GM21825 (cell line): ENCODE data around the gene RAD51B.

ENCODE experiments used
- ATAC-seq: cut with Tn5 transposase; IDR thresholded peaks from one replicate; pipeline ENCODE4 v1.9.1; 2021; ENCODE audit warnings: mild to moderate bottlenecking, moderate library complexity; ENCODE audit not compliant: unreplicated experiment

The RAD51B gene

GRCh38 chr14:68394118-68394763 lies 574.7 kb downstream of the RAD51B start:
- ATAC-seq: no peak

GRCh38 chr14:68394764-68395143 lies 575.2 kb downstream of the RAD51B start:
- ATAC-seq: no peak

GRCh38 chr14:68395604-68396003 lies 576.0 kb downstream of the RAD51B start:
- ATAC-seq: no peak

- ATAC-seq: no peak
These were observed 576.9 kb downstream of the RAD51B start for GRCh38 chr14:68396461-68396860.

- no peak for ATAC-seq
These were observed 577.8 kb downstream of the RAD51B start for GRCh38 chr14:68397371-68397811.

- ATAC-seq: no peak
These were observed 578.2 kb downstream of the RAD51B start for GRCh38 chr14:68397822-68398221.

- no peak for ATAC-seq
These were observed 578.8 kb downstream of the RAD51B start for GRCh38 chr14:68398370-68398769.

- no peak for ATAC-seq
These were observed 580.4 kb downstream of the RAD51B start for GRCh38 chr14:68399971-68400370.

GRCh38 chr14:68401317-68401716 lies 581.7 kb downstream of the RAD51B start:
- ATAC-seq: no peak

GRCh38 chr14:68401855-68402254 lies 582.3 kb downstream of the RAD51B start:
- ATAC-seq: peak; percentile 69

- ATAC-seq: no peak
These were observed 583.0 kb downstream of the RAD51B start for GRCh38 chr14:68402525-68403101.

GRCh38 chr14:68403191-68404145 lies 583.9 kb downstream of the RAD51B start:
- ATAC-seq: no peak

- ATAC-seq: no peak
These were observed 584.6 kb downstream of the RAD51B start for GRCh38 chr14:68404146-68404527.

GRCh38 chr14:68404652-68405183 lies 585.1 kb downstream of the RAD51B start:
- no peak for ATAC-seq

- no peak for ATAC-seq
These were observed 586.4 kb downstream of the RAD51B start for GRCh38 chr14:68405961-68406360.

GRCh38 chr14:68407285-68407684 lies 587.7 kb downstream of the RAD51B start:
- no peak for ATAC-seq

GRCh38 chr14:68407825-68408224 lies 588.2 kb downstream of the RAD51B start:
- no peak for ATAC-seq

- ATAC-seq: no peak
These were observed 589.1 kb downstream of the RAD51B start for GRCh38 chr14:68408680-68409079.

- no peak for ATAC-seq
These were observed 589.8 kb downstream of the RAD51B start for GRCh38 chr14:68409387-68409786.

GRCh38 chr14:68412505-68413465 lies 593.2 kb downstream of the RAD51B start:
- no peak for ATAC-seq
